Suprapubic skin (tissue), 4 donors: ENCODE results near the gene CAVIN1. TPM values are rescaled to one million over a fixed set of nuclear protein-coding genes. Genes with fewer than 3 reads are reported as not detected.
"Not testable (repeated sequence)": the region's sequence is repeated elsewhere in the genome, so short reads cannot be mapped to it uniquely, and the experiment has no call there.

Source experiments
- DNase-seq, 2 donors: peaks; one replicate each; pipeline ENCODE4 v3.0.0-alpha.2; 2019; ENCODE audit warnings: low spot score in 2 of 2
- H3K27ac ChIP-seq: fragments of 200-600 bp; sonication (generic); one replicate; pipeline ENCODE4 v1.5.1; 2019
- H3K27me3 ChIP-seq: fragments of 200-600 bp; sonication (generic); one replicate; pipeline ENCODE4 v1.5.1; 2019
- H3K36me3 ChIP-seq: fragments of 200-600 bp; sonication (generic); one replicate; pipeline ENCODE4 v1.5.1; 2019
- H3K4me1 ChIP-seq: fragments of 200-600 bp; sonication (generic); one replicate; pipeline ENCODE4 v1.5.1; 2019
- H3K4me3 ChIP-seq: fragments of 200-600 bp; sonication (generic); one replicate; pipeline ENCODE4 v1.5.1; 2019; ENCODE audit warnings: mild to moderate bottlenecking
- H3K9me3 ChIP-seq: fragments of 200-600 bp; sonication (generic); one replicate; pipeline ENCODE4 v1.5.1; 2019
- EP300 ChIP-seq: sonication (generic); formaldehyde crosslinking; IDR thresholded peaks from one replicate; pipeline ENCODE4 v1.6.1; 2017; ENCODE audit warnings: antibody characterized with exemption
- POLR2A ChIP-seq, 2 donors: fragments of 450-650 bp; IDR thresholded peaks; one replicate each; pipeline ENCODE4 v1.6.1; 2017; ENCODE audit warnings: antibody characterized with exemption in 2 of 2, mild to moderate bottlenecking in 2 of 2, moderate library complexity in 2 of 2
- POLR2AphosphoS5 ChIP-seq, 3 donors: sonication (generic); formaldehyde crosslinking; IDR thresholded peaks; one replicate each; pipeline ENCODE4 v1.6.1; 2017; ENCODE audit warnings: antibody characterized with exemption in 3 of 3
- WGBS: methylation state at CpG from one replicate; pipeline ENCODE4 v1.1.5; 2018; 5-methylcytosine and 5-hydroxymethylcytosine counted together
- total RNA-seq, 4 donors: library from RNA; depleted of rRNA; stranded (reverse); fragments of >200 nt; gene quantifications; one replicate each; pipeline ENCODE4 v1.1.0, GENCODE V29; 2016
- TF ChIP-seq, protein P1 (sequence below), 2 donors: fragments of 200-600 bp in 1 of 2; fragments of 450-650 bp in 1 of 2; sonication (generic) in 1 of 2; IDR thresholded peaks; one replicate each; pipeline ENCODE4 v1.5.1; 2016 to 2019; ENCODE audit warnings: antibody characterized with exemption in 2 of 2, mild to moderate bottlenecking in 1 of 2, moderate library complexity in 1 of 2

The CAVIN1 gene
- total RNA-seq, 4 donors from 2014 or later, result 153 to 224 (median 182) TPM

DNA sequence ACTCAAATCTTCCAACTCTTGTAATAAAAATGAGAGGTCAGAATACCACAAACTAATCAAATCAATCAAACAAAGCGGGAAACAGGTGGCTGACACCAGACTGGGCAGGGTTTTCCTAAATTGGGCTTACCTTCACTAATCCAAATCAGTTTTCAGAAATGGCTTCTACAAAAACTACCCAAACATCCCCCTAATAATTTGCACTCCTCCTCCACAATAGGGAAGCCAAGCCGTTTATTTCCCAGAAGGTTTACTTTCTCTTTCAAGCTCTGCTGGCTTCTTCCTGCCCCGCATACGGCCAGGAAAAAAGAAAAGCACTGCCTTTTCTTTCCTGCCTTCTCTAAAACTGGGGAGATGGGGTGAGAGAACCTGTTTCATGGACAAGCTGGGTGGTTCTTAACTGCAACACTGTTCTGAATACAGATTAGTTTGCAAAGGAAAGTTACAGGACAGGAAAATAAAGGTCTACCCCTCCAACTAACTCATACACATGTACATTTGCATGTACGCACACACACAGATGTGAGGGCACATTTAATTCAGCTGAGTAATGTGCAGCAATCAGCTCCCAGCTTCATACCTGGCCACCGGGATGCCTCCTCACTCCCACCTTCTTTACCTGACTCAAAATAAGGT, 44.0 kb downstream of the CAVIN1 start:
- TF ChIP-seq, protein P1, sequence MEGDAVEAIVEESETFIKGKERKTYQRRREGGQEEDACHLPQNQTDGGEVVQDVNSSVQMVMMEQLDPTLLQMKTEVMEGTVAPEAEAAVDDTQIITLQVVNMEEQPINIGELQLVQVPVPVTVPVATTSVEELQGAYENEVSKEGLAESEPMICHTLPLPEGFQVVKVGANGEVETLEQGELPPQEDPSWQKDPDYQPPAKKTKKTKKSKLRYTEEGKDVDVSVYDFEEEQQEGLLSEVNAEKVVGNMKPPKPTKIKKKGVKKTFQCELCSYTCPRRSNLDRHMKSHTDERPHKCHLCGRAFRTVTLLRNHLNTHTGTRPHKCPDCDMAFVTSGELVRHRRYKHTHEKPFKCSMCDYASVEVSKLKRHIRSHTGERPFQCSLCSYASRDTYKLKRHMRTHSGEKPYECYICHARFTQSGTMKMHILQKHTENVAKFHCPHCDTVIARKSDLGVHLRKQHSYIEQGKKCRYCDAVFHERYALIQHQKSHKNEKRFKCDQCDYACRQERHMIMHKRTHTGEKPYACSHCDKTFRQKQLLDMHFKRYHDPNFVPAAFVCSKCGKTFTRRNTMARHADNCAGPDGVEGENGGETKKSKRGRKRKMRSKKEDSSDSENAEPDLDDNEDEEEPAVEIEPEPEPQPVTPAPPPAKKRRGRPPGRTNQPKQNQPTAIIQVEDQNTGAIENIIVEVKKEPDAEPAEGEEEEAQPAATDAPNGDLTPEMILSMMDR (IDR thresholded peaks at IDR 0.05), result no peak
- no peak for TF ChIP-seq EP300
- TF ChIP-seq POLR2A (IDR thresholded peaks at IDR 0.05), result no peak
- TF ChIP-seq POLR2AphosphoS5 (IDR thresholded peaks at IDR 0.05), result no peak
- DNase-seq, result no peak
- Histone ChIP-seq H3K4me1 (peaks cover 37% of the 10 kb centered on the region), H3K36me3 (no peaks in the 10 kb centered on the region), H3K9me3 (no peaks in the 10 kb centered on the region), H3K27ac (peak overlapping the region; percentile 76), H3K4me3 (peak overlapping the region; percentile 35), H3K27me3 (no peaks in the 10 kb centered on the region)
- 3% methylated on average over 6 of the region's 6 CpGs for WGBS

DNA sequence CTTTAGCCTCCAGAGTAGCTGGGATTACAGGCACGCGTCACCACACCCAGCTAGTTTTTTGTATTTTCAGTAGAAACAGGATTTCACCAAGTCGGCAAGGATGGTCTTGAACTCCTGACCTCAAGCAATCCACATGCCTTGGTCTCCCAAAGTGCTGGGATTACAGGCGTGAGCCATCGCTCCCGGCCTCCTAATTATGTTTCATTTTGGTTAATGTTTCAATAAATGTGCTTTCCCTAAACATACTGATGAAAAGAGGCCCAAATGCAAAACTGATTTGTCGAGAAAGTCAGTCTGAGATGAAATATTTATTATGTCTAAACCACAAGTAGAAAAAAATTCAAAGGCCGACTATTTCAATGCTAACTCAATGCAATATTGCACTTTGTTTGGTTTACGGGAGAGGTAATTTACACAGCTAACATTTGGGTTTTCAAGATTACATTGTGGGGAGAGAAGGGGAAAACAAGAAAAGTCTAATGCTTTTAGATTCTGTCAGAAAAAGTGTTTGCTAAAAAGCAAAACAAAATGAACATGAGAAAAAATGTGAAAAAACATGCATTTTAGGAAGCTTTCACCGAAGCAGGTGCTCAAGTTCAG, 44.6 kb downstream of the CAVIN1 start:
- TF ChIP-seq, protein P1 (IDR thresholded peaks at IDR 0.05), result no peak
- no peak for TF ChIP-seq EP300
- TF ChIP-seq POLR2A (IDR thresholded peaks at IDR 0.05), result no peak
- no peak for TF ChIP-seq POLR2AphosphoS5 (IDR thresholded peaks at IDR 0.05)
- Histone ChIP-seq H3K27ac (peak overlapping the region; percentile 76), H3K4me3 (peak overlapping the region; percentile 35), H3K27me3 (no peaks in the 10 kb centered on the region), H3K4me1 (peaks cover 41% of the 10 kb centered on the region), H3K36me3 (no peaks in the 10 kb centered on the region), H3K9me3 (no peaks in the 10 kb centered on the region)
- WGBS, result 41% methylated on average over 10 of the region's 10 CpGs
- no peak for DNase-seq

DNA sequence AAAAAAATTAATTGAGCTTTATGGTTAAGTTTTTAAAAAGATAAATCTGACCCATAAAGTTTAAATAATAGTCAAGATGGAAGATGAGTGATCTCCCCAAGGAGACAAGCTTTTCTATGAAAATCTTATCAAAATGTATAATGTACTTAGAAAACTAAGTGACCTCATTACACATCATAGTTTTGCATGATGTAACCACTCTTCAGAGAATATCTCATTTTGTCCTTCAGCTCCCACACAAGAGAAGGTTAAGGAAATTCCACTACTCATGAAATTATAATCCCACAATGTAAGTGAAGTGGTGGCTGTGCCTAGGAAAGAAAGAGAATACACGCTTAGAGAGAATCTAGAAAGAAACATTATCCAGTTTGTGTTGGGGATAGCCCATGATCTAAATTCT, 49.2 kb downstream of the CAVIN1 start:
- H3K4me1 ChIP-seq, result peaks cover 33% of the 10 kb centered on the region
- 88% methylated on average over 1 of the region's 1 CpG for WGBS

DNA sequence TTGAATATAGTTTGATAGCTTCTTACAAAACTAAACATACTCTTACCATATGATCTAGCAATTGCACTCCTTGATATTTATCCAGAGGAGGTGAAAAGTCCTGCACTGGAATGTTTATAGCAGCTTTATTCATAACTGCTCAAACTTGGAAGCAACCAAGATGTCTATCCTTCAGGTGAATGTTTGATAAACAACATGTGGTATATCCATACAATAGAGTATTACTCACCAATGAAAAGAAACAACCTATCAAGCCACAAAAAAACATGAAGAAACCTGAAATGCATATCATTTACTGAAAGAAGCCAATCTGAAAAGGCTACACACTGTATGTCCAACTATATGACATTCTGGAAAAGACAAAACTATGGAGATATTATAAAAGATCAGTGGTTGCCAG, 50.9 kb downstream of the CAVIN1 start:
- Histone ChIP-seq H3K27ac (no peak overlapping the region), H3K27me3 (no peaks in the 10 kb centered on the region), H3K9me3 (no peaks in the 10 kb centered on the region), H3K4me1 (peaks cover 29% of the 10 kb centered on the region), H3K36me3 (peaks cover 3% of the 10 kb centered on the region), H3K4me3 (no peak overlapping the region)
- TF ChIP-seq POLR2A (IDR thresholded peaks at IDR 0.05) (no peak), EP300 (no peak), POLR2AphosphoS5 (IDR thresholded peaks at IDR 0.05) (no peak)
- TF ChIP-seq, protein P1 (IDR thresholded peaks at IDR 0.05), result no peak
- DNase-seq, result no peak

More for the DNA sequence above, 49.2 kb downstream of the CAVIN1 start:
- Histone ChIP-seq H3K36me3 (peaks cover 3% of the 10 kb centered on the region), H3K4me3 (no peak overlapping the region), H3K27ac (no peak overlapping the region), H3K9me3 (no peaks in the 10 kb centered on the region), H3K27me3 (no peaks in the 10 kb centered on the region)
- TF ChIP-seq POLR2AphosphoS5 (IDR thresholded peaks at IDR 0.05) (no peak), POLR2A (IDR thresholded peaks at IDR 0.05) (no peak), EP300 (no peak)
- TF ChIP-seq, protein P1 (IDR thresholded peaks at IDR 0.05), result no peak
- no peak for DNase-seq

DNA sequence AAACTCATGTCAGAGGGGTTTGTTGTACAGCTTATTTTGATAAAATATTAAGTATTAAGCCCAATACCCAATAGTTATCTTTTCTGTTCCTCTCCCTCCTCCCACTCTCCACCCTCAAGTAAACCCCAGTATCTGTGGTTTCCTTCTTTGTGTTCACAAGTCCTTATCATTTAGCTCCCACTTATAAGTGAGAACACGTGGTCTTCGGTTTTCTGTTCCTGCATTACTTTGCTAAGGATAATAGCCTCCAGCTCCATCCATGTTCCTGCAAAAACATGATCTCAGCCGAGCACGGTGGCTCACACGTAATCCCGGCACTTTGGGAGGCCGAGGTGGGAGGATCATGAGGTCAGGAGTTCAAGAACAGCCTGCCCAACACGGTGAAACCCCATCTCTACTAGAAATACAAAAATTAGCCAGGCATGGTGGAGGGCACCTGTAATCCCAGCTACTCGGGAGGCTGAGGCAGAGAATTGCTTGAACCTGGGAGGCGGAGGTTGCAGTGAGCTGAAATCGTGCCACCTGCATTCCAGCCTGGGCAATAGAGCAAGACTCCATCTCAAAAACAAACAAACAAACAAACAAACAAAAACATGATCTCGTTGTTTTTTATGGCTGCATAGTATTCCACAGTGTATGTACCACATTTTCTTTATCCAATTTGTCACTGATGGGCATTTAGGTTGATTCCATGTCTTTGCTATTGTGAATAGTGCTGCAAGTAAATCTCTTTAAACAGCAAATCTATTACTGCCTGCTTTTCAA, 54.1 kb downstream of the CAVIN1 start:
- not testable (repeated sequence) for DNase-seq, H3K4me3 ChIP-seq, H3K27me3 ChIP-seq, H3K36me3 ChIP-seq, H3K9me3 ChIP-seq, H3K27ac ChIP-seq
- peaks cover 36% of the 10 kb centered on the region for H3K4me1 ChIP-seq
- WGBS, result 82% methylated on average over 12 of the region's 12 CpGs

DNA sequence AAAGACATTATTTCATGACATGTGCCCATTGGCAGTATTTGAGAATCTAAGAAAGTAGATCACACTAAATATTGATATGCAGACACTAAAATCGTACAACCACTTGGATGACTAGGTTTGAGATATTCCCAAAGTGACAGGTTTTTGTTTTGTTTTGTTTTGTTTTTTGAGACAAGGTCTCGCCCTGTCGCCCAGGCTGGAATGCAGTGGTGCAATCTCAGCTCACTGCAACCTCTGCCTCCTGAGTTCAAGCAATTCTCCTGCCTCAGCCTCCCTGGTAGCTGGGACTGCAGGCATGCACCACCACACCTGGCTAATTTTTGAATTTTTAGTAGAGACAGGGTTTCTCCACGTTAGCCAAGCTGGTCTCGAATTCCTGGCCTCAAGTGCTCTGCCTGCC, 54.7 kb downstream of the CAVIN1 start:
- not testable (repeated sequence) for H3K9me3 ChIP-seq, H3K27me3 ChIP-seq, H3K36me3 ChIP-seq, H3K27ac ChIP-seq, DNase-seq, H3K4me3 ChIP-seq
- H3K4me1 ChIP-seq, result peaks cover 36% of the 10 kb centered on the region
- WGBS, result 77% methylated on average over 5 of the region's 5 CpGs

DNA sequence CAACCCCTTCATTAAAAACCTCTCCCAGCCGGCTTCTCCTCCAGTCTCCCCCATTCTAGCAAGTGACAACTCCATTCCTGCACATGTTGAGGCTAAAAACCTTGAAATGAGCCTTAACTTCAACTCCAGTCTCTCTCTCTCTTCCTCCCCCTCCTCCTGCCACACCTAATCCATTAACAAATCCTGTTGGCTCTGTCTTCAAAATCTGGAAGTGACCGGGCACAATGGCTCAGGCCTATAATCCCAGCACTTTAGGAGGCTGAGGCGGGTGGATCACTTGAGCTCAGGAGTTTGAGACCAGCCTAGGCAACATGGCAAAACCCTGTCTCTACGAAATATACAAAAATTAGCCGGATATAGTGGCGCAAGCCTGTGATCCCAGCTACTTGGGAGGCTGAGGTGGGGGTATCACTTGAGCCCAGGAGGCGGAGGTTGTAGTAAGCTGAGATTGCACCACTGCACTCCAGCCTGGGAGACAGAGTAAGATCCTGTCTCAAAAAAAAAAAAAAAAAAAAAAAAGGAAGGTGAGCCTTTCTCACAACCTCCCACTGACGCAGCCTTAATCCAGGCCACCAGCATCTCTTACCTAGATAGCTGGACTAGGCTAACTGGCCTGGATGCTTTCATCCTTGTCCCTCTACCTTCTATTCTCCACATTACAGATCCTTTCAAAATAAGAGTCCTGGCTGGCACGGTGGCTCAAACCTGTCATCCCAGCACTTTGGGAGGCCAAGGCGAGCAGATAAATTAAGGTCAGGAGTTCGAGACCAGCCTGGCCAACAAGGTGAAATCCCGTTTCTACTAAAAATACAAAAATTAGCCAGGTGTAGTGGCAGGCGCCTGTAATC, 56.7 kb downstream of the CAVIN1 start:
- H3K4me1 ChIP-seq, result peaks cover 55% of the 10 kb centered on the region
- H3K27ac ChIP-seq, result not testable (repeated sequence)

More for the DNA sequence above, 56.7 kb downstream of the CAVIN1 start:
- not testable (repeated sequence) for H3K27me3 ChIP-seq, H3K36me3 ChIP-seq, H3K4me3 ChIP-seq, H3K9me3 ChIP-seq, DNase-seq
- 81% methylated on average over 13 of the region's 13 CpGs for WGBS
